Muscle of arm (tissue), 12 donors: ENCODE measurements around the gene SNAPC2. TPM values are rescaled to one million over a fixed set of nuclear protein-coding genes. Genes with fewer than 3 reads are reported as not detected.
"Not testable (repeated sequence)": the region's sequence is repeated elsewhere in the genome, so short reads cannot be mapped to it uniquely, and the experiment has no call there.

ENCODE experiments used
- DNase-seq: peaks from one replicate; pipeline ENCODE4 v3.0.0-alpha.2; 2013
- polyA plus RNA-seq, 12 donors: library from polyadenylated mRNA; unstranded; fragments of 120-200 nt; gene quantifications; one replicate each; pipeline ENCODE4 v1.2.1, GENCODE V29; 2013; ENCODE audit not compliant: insufficient read length in 12 of 12

Gene SNAPC2
- polyA plus RNA-seq, 12 donors = 10.9 to 20.3 (median 14.8) TPM; not detected in 1

GRCh38 chr19:7931221-7932061 is 11.3 kb downstream of the SNAPC2 start:
- DNase-seq = no peak

GRCh38 chr19:7932276-7932929 is 12.3 kb downstream of the SNAPC2 start:
- no peak for DNase-seq

GRCh38 chr19:7932930-7933300 is 12.8 kb downstream of the SNAPC2 start:
- DNase-seq = no peak

GRCh38 chr19:7933411-7933810 is 13.3 kb downstream of the SNAPC2 start:
- no peak for DNase-seq

- DNase-seq = no peak
Observed at GRCh38 chr19:7933828-7934725, 13.9 kb downstream of the SNAPC2 start.

- no peak for DNase-seq
Observed at GRCh38 chr19:7934766-7935165, 14.6 kb downstream of the SNAPC2 start.

- no peak for DNase-seq
Observed at GRCh38 chr19:7940841-7941240, 20.7 kb downstream of the SNAPC2 start.

GRCh38 chr19:7941895-7942596 is 21.9 kb downstream of the SNAPC2 start:
- no peak for DNase-seq

- DNase-seq = no peak
Observed at GRCh38 chr19:7942981-7943443, 22.9 kb downstream of the SNAPC2 start.

GRCh38 chr19:7943444-7944176 is 23.5 kb downstream of the SNAPC2 start, which contains the start of gene TIMM44:
Gene TIMM44, minus strand, starts transcription at chr19:7943666. Its CDS starts 15 bp downstream, at chr19:7943651.
- peak; percentile 99 for DNase-seq

GRCh38 chr19:7944177-7944761 is 24.1 kb downstream of the SNAPC2 start:
- DNase-seq = peak; percentile 94

GRCh38 chr19:7947939-7948338 is 27.8 kb downstream of the SNAPC2 start:
- no peak for DNase-seq

- no peak for DNase-seq
Observed at GRCh38 chr19:7953060-7953459, 32.9 kb downstream of the SNAPC2 start.

GRCh38 chr19:7953576-7953975 is 33.4 kb downstream of the SNAPC2 start:
- no peak for DNase-seq

- no peak for DNase-seq
Observed at GRCh38 chr19:7955696-7956095, 35.6 kb downstream of the SNAPC2 start.

GRCh38 chr19:7959211-7959610 is 39.1 kb downstream of the SNAPC2 start:
- no peak for DNase-seq

- DNase-seq = not testable (repeated sequence)
Observed at GRCh38 chr19:7961082-7961481, 40.9 kb downstream of the SNAPC2 start.

GRCh38 chr19:7961920-7962626 is 41.9 kb downstream of the SNAPC2 start:
- no peak for DNase-seq

GRCh38 chr19:7962644-7963268 is 42.6 kb downstream of the SNAPC2 start:
- no peak for DNase-seq
